K562 (cell line): ENCODE data around the gene ZNF609. TPM values are rescaled to one million over a fixed set of nuclear protein-coding genes. Genes with fewer than 3 reads are reported as not detected.

Source experiments
- ATF7 ChIP-seq: fragments of 450-650 bp; IDR thresholded peaks from 2 replicates; pipeline ENCODE4 v1.7.1; 2014; ENCODE audit warnings: mild to moderate bottlenecking, moderate library complexity
- CTCF ChIP-seq, 3 experiments: IDR thresholded peaks in 2 of 3; conservative IDR thresholded peaks in 1 of 3; 2 replicates each; pipeline ENCODE4 v1.5.1; 2011 to 2012; ENCODE audit warnings: low read length in 3 of 3, mild to moderate bottlenecking in 3 of 3, control low read depth in 2 of 3, improper control_type of control experiment in 1 of 3, inconsistent platforms in 1 of 3, low read depth in 1 of 3, mixed read lengths in 1 of 3, moderate library complexity in 1 of 3; ENCODE audit not compliant: insufficient read depth in 2 of 3
- EP300 ChIP-seq: IDR thresholded peaks from 2 replicates; pipeline ENCODE4 v1.6.1; 2012; ENCODE audit warnings: low read length, improper control_type of control experiment
- MXI1 ChIP-seq: IDR thresholded peaks from 2 replicates; pipeline ENCODE4 v1.6.1; 2011; ENCODE audit warnings: low read depth, mild to moderate bottlenecking, improper control_type of control experiment, low read length
- NCOA4 ChIP-seq: fragments of 450-650 bp; IDR thresholded peaks from 2 replicates; pipeline ENCODE4 v1.6.1; 2018; ENCODE audit warnings: mild to moderate bottlenecking; ENCODE audit not compliant: partially characterized antibody
- PHF8 ChIP-seq: fragments of 200-600 bp; sonication (generic); IDR thresholded peaks from 2 replicates; pipeline ENCODE4 v1.6.1; 2012; ENCODE audit warnings: mixed run types, mild to moderate bottlenecking, inconsistent platforms, low read length, moderate library complexity, borderline replicate concordance
- PHTF2 ChIP-seq: fragments of 250-450 bp; sonication (Bioruptor Pico); IDR thresholded peaks from 2 replicates; pipeline ENCODE4 v1.5.0; 2021; ENCODE audit warnings: mild to moderate bottlenecking
- PRMT5 ChIP-seq: sonication (generic); formaldehyde crosslinking; IDR thresholded peaks from 2 replicates; pipeline ENCODE4 v1.5.0; 2020; ENCODE audit warnings: missing genetic modification reagents
- RBM34 ChIP-seq: fragments of 200-400 bp; formaldehyde crosslinking; IDR thresholded peaks from 2 replicates; pipeline ENCODE4 v1.6.1; 2018; ENCODE audit warnings: low read length, borderline replicate concordance; ENCODE audit not compliant: insufficient read depth
- SIN3A ChIP-seq, 2 experiments: fragments of 150-350 bp in 1 of 2; IDR thresholded peaks; 2 replicates each; pipeline ENCODE4 v1.6.1; 2011 to 2016; ENCODE audit warnings: borderline replicate concordance in 2 of 2, low read depth in 2 of 2, low read length in 2 of 2, mild to moderate bottlenecking in 2 of 2, moderate library complexity in 2 of 2; ENCODE audit not compliant: control insufficient read depth in 1 of 2
- ZBTB1 ChIP-seq: sonication (generic); formaldehyde crosslinking; IDR thresholded peaks from 2 replicates; pipeline ENCODE4 v1.8.1; 2023; ENCODE audit warnings: missing genetic modification reagents, low read depth, mild to moderate bottlenecking, borderline replicate concordance
- ZNF184 ChIP-seq: sonication (generic); formaldehyde crosslinking; IDR thresholded peaks from 2 replicates; pipeline ENCODE4 v1.5.0; 2020; ENCODE audit warnings: missing genetic modification reagents
- ZNF589 ChIP-seq: fragments of 200-800 bp; sonication (Bioruptor generic); IDR thresholded peaks from 2 replicates; pipeline ENCODE4 v1.6.1; 2016; ENCODE audit warnings: low read depth, missing genetic modification characterization, missing compliant biosample characterization
- ZNF644 ChIP-seq: fragments of 200-800 bp; sonication (Bioruptor generic); IDR thresholded peaks from 2 replicates; pipeline ENCODE4 v1.6.1; 2016; ENCODE audit warnings: low read depth, missing genetic modification characterization, missing compliant biosample characterization
- polyA plus RNA-seq, 8 experiments: library from polyadenylated mRNA; depleted of rRNA in 4 of 8; stranded (reverse) in 5 of 8; unstranded in 3 of 8; fragments of >200 nt; fragmentation: Nextera tagmentation in 2 of 8; fragmentation: Illumina TruSeq in 1 of 8; extraction: Ambion mirVana in 2 of 8; extraction: Trizol in 1 of 8; gene quantifications; 2 replicates each; pipeline versions ENCODE4 v1.2.1 to v1.2.3, GENCODE V29; 2011 to 2014; ENCODE audit warnings: inconsistent platforms in 1 of 8, missing spikeins in 1 of 8
- total RNA-seq, 7 experiments: library from RNA; depleted of rRNA in 6 of 7; stranded (reverse); fragments of >200 nt in 6 of 7; fragmentation: Illumina TruSeq in 2 of 7; extraction: Trizol in 2 of 7; gene quantifications; 2 replicates each; pipeline versions ENCODE4 v1.2.1 to v1.2.3, GENCODE V29; 2011 to 2021; ENCODE audit warnings: low replicate concordance in 1 of 7
- TF ChIP-seq, protein P1 (sequence below): fragments of 450-650 bp; formaldehyde crosslinking; IDR thresholded peaks from 2 replicates; pipeline ENCODE4 v1.4.0; 2022; ENCODE audit warnings: mild to moderate bottlenecking, moderate library complexity
- TF ChIP-seq, protein P2 (sequence below): fragments of 450-650 bp; IDR thresholded peaks from one replicate; pipeline ENCODE4 v1.6.1; 2018; ENCODE audit warnings: mild to moderate bottlenecking, moderate library complexity; ENCODE audit not compliant: partially characterized antibody
- TF ChIP-seq, protein P3 (sequence below): IDR thresholded peaks from 2 replicates; pipeline ENCODE4 v1.6.1; 2011; ENCODE audit not compliant: insufficient read length; ENCODE audit errors: extremely low read depth
- TF ChIP-seq, protein P4 (sequence below): fragments of 450-650 bp; IDR thresholded peaks from 2 replicates; pipeline ENCODE4 v1.6.1; 2018; ENCODE audit warnings: mild to moderate bottlenecking, low read depth; ENCODE audit not compliant: partially characterized antibody
- TF ChIP-seq, protein P5 (sequence below): fragments of 250-450 bp; sonication (Bioruptor Pico); IDR thresholded peaks from 2 replicates; pipeline ENCODE4 v1.4.0; 2020; ENCODE audit warnings: mild to moderate bottlenecking, moderate library complexity

ZNF609 gene
- total and polyA plus RNA-seq, 9 of the 15 experiments (the other 6 are each of a cell fraction or from before 2014, with no cell fraction given) = 3.0 to 38.7 (median 17.8) TPM

DNA sequence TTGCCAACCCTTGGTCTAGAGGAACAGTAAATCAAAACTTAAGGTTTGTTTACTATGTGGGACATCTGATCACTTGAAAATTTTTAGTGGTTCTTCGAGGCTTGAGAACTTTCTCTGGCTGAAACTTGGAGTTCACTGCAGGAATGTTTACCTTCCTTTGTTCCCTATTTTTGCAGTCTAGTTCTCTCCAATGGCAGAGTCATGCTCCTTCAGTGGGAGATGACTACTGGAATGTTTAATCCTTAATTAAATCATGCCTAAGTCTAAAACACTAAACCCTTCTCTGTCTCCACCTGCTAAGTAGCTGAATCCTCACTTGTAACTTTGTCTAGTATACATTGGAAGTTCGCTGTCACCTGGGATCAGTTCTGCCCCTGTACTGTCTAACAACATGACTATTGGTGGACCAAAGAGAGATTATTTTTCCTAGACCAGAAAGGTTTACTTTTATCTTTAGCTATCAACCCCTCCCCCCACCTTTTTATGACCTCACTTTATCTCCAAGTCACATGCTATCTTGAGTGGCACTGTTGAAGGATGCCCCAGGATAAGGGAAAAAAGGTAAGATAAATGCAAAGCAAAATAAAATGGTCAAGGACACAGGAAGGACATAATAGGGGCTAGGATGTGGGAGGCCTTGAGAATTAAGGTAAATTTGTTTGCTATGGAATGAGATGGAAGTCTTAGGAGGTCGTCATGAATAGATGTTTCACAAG is 1.2 kb upstream of the ZNF609 start (continued):
- TF ChIP-seq RBM34 (no peak), EP300 (0 out of 2 replicates have a peak, but pooled peaks have one; percentile 32), NCOA4 (no peak), ZNF589 (CRISPR knock-in tag) (no peak), PRMT5 (CRISPR knock-in tag) (no peak), ZBTB1 (no peak), ZNF644 (tag) (no peak), ZNF184 (CRISPR knock-in tag) (no peak), CTCF (IDR thresholded peaks at IDR 0.05 in 2 of 3, conservative IDR thresholded peaks at IDR 0.05 in 1 of 3; ENCODE audit: insufficient read depth in 2 of 3, low read depth in 1 of 3, low read length in 3 of 3) (no peak), PHTF2 (CRISPR knock-in tag) (no peak), PHF8 (no peak), SIN3A (IDR thresholded peaks at IDR 0.05; ENCODE audit: borderline replicate concordance in 2 of 2, control insufficient read depth in 1 of 2, low read depth in 2 of 2, low read length in 2 of 2) (no peak), ATF7 (peak; percentile 87), MXI1 (no peak)
- TF ChIP-seq, protein P1, sequence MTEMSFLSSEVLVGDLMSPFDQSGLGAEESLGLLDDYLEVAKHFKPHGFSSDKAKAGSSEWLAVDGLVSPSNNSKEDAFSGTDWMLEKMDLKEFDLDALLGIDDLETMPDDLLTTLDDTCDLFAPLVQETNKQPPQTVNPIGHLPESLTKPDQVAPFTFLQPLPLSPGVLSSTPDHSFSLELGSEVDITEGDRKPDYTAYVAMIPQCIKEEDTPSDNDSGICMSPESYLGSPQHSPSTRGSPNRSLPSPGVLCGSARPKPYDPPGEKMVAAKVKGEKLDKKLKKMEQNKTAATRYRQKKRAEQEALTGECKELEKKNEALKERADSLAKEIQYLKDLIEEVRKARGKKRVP (CRISPR knock-in tag) = no peak
- TF ChIP-seq, protein P2, sequence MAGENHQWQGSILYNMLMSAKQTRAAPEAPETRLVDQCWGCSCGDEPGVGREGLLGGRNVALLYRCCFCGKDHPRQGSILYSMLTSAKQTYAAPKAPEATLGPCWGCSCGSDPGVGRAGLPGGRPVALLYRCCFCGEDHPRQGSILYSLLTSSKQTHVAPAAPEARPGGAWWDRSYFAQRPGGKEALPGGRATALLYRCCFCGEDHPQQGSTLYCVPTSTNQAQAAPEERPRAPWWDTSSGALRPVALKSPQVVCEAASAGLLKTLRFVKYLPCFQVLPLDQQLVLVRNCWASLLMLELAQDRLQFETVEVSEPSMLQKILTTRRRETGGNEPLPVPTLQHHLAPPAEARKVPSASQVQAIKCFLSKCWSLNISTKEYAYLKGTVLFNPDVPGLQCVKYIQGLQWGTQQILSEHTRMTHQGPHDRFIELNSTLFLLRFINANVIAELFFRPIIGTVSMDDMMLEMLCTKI = no peak
- TF ChIP-seq, protein P3, sequence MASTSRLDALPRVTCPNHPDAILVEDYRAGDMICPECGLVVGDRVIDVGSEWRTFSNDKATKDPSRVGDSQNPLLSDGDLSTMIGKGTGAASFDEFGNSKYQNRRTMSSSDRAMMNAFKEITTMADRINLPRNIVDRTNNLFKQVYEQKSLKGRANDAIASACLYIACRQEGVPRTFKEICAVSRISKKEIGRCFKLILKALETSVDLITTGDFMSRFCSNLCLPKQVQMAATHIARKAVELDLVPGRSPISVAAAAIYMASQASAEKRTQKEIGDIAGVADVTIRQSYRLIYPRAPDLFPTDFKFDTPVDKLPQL = no peak
- TF ChIP-seq, protein P4, sequence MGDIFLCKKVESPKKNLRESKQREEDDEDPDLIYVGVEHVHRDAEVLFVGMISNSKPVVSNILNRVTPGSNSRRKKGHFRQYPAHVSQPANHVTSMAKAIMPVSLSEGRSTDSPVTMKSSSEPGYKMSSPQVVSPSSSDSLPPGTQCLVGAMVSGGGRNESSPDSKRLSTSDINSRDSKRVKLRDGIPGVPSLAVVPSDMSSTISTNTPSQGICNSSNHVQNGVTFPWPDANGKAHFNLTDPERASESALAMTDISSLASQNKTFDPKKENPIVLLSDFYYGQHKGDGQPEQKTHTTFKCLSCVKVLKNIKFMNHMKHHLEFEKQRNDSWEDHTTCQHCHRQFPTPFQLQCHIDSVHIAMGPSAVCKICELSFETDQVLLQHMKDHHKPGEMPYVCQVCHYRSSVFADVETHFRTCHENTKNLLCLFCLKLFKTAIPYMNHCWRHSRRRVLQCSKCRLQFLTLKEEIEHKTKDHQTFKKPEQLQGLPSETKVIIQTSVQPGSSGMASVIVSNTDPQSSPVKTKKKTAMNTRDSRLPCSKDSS = no peak
- TF ChIP-seq, protein P5, sequence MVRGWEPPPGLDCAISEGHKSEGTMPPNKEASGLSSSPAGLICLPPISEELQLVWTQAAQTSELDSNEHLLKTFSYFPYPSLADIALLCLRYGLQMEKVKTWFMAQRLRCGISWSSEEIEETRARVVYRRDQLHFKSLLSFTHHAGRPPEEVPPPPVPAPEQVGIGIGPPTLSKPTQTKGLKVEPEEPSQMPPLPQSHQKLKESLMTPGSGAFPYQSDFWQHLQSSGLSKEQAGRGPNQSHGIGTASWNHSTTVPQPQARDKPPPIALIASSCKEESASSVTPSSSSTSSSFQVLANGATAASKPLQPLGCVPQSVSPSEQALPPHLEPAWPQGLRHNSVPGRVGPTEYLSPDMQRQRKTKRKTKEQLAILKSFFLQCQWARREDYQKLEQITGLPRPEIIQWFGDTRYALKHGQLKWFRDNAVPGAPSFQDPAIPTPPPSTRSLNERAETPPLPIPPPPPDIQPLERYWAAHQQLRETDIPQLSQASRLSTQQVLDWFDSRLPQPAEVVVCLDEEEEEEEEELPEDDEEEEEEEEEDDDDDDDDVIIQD = no peak
